Subcutaneous abdominal adipose tissue (tissue), 5 donors: ENCODE results near the gene KDELR3.

Experiments
- H3K27ac ChIP-seq: one replicate; pipeline ENCODE4 v1.7.0; 2013; ENCODE audit warnings: low read depth, mild to moderate bottlenecking, inconsistent platforms, low read length, moderate library complexity
- H3K27me3 ChIP-seq, 5 donors: one replicate each; pipeline ENCODE4 v1.7.0; 2013; ENCODE audit warnings: low read length in 5 of 5, inconsistent platforms in 1 of 5; ENCODE audit not compliant: control insufficient read depth in 5 of 5, insufficient read depth in 4 of 5
- H3K36me3 ChIP-seq, 5 donors: one replicate each; pipeline ENCODE4 v1.7.0; 2013; ENCODE audit warnings: low read length in 5 of 5; ENCODE audit not compliant: control insufficient read depth in 5 of 5, insufficient read depth in 5 of 5
- H3K4me1 ChIP-seq, 5 donors: one replicate each; pipeline ENCODE4 v1.7.0; 2013; ENCODE audit warnings: low read length in 5 of 5, mild to moderate bottlenecking in 3 of 5, moderate library complexity in 1 of 5; ENCODE audit not compliant: control insufficient read depth in 5 of 5, insufficient read depth in 5 of 5
- H3K4me3 ChIP-seq, 5 donors: one replicate each; pipeline ENCODE4 v1.7.0; 2013; ENCODE audit warnings: low read length in 5 of 5, low read depth in 1 of 5
- H3K9ac ChIP-seq, 5 donors: one replicate each; pipeline ENCODE4 v1.7.0; 2013; ENCODE audit warnings: low read length in 5 of 5, mild to moderate bottlenecking in 4 of 5, moderate library complexity in 3 of 5
- H3K9me3 ChIP-seq, 5 donors: one replicate each; pipeline ENCODE4 v1.7.0; 2013; ENCODE audit warnings: low read length in 5 of 5; ENCODE audit not compliant: control insufficient read depth in 5 of 5
- donor health status: healthy.
- donor health status: healthy.
- donor health status: healthy.
- donor health status: healthy.
- donor health status: healthy.

Gene KDELR3

DNA sequence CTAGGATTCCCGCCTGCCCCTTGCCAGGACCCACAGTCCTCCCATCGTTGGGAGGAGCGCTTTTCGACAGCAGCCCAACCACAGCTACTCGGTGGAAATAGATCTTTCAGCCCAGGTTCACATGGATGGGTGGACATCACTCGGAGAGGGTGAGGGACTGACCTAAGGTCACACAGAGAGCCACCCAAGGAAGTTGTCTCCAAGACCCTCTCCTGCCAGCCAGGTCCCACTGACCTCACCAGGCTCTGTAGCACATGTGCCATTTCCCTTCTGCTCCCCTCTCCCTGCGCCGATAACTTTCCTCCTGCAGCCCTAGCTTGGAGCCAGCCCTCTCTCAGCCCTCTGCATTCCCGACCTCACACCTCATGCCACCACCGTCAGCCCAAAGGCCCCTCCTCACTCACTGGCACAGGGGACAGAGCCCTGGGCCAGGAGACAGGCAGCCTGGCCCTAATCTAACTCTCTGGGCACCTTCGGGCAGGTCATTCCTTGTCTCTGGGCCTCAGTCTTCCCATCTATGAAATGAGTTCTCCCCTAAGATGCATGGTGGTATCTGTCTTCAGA is 17.6 kb upstream of the KDELR3 start:
- Histone ChIP-seq H3K27ac (no peak overlapping the region), H3K27me3 (peaks cover 12 to 61% (median 42%) of the 10 kb centered on the region in 5 donors), H3K9me3 (no peaks in the 10 kb centered on the region), H3K4me1 (peaks cover 0 to 13% (median 6%) of the 10 kb centered on the region in 5 donors), H3K9ac (no peak overlapping the region), H3K4me3 (no peak overlapping the region), H3K36me3 (no peaks in the 10 kb centered on the region)

DNA sequence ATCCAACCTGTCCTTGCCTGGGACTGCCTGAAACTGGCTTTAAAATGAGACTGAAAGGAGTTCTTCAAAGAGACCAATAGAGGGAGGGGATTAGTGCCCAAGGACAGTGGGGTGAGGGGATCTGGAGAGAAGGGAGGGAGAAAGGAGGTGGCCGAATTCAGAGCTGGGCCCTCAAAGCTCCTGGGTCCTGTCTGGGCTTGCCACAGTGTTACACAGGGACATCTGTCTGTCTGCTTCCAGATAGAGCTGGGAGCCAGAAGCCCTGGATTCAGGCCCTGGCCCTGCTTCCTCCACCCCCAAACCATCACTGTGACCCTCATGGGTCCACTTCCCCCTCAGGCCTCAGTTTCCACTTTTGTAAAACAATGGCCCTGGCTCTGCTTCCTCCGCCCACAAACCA is 16.5 kb upstream of the KDELR3 start:
- H3K27ac ChIP-seq = no peak overlapping the region
- H3K4me3 ChIP-seq = no peak overlapping the region
- no peaks in the 10 kb centered on the region for H3K36me3 ChIP-seq
- H3K27me3 ChIP-seq = peaks cover 14 to 55% (median 46%) of the 10 kb centered on the region in 5 donors
- H3K9ac ChIP-seq = no peak overlapping the region
- H3K4me1 ChIP-seq = peaks cover 0 to 18% (median 6%) of the 10 kb centered on the region in 5 donors
- no peaks in the 10 kb centered on the region for H3K9me3 ChIP-seq

DNA sequence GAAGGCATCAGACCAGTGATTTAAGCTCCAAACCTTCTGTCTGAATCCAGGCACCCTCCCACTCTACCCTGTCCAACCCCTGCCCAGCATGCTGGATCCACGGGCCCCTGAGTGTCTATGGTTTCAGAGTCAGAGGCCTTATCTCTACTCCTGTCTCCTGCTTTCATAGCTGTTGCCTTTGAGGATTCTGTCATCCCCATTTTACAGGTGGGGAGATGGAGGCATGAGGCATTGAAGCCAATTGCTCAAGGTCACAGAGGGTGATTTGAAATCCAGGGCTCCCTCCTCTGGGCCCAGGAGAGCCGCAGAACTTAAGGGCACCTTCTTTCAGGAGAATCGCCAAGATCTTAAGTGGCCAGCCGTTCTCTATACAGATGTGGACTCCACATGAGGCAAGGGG is 16.0 kb upstream of the KDELR3 start:
- Histone ChIP-seq H3K27me3 (peaks cover 19 to 59% (median 51%) of the 10 kb centered on the region in 5 donors), H3K27ac (no peak overlapping the region), H3K36me3 (no peaks in the 10 kb centered on the region), H3K4me3 (no peak overlapping the region), H3K9me3 (no peaks in the 10 kb centered on the region), H3K4me1 (peaks cover 0 to 18% (median 6%) of the 10 kb centered on the region in 5 donors), H3K9ac (no peak overlapping the region)

DNA sequence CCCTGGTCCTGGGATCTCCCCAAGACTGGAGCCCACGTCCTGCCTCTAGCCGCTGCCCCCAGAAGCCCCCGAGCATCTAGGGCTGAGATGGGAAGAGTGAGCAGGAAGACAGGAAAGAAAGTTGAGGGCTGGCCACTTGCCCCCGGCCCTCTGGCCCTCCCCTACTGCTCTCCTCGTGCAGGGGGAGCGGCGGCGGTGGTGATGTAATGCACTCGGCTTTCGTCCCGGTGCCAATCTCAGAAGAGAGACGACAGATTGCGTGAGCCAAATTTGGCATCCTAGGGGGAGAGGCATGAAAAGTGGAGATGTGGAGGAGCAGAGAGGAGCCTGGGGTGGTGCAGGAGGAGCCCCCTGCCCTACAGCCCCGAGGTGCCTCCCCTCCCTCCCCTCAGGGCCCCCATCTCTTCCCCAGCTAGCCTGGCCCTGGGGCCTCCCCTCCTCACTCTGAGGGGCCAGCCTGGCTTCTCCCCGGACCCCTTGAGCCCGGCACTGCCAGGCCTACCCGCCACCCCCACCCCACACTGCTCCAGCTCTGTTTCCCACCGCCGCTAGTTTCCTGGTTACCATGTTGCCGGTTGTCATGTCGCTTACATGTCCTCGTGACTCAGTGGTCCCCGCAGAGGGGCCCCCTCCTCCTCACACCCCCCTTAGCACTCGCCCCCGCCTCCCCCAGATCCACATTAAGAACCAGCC is 15.4 kb upstream of the KDELR3 start:
- Histone ChIP-seq H3K9me3 (no peaks in the 10 kb centered on the region), H3K27ac (no peak overlapping the region), H3K4me3 (no peak overlapping the region), H3K36me3 (no peaks in the 10 kb centered on the region), H3K4me1 (peaks cover 0 to 18% (median 6%) of the 10 kb centered on the region in 5 donors), H3K9ac (no peak overlapping the region), H3K27me3 (peaks cover 21 to 65% (median 50%) of the 10 kb centered on the region in 5 donors)

DNA sequence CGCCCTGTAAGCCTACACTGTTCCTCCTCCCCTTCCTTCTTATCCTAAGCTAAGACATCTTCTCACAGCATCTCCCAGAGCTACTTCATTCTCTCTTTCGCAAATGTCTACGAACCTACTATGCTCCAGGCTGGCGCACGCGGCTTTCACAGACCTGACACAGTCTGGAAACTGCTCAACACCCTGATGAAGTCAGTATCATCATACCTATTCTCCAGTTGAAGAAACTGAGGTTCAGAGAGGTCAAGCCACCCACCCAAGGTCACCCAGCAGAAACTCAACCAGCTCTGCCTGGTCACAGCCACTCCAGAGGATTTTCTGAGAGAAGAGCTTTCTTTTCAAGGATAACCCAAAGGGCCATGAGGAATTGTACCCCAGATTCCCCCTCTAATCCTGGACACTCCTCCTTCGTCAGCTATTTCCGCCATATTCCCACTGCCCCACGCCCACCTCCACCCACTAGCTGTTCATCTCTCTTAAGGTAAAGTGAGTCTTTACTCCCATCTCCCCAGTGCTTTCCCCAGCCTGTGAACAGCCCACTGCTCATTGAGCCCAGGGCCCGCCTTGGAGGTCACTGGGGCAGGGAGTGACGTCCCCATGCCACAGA is 14.7 kb upstream of the KDELR3 start:
- no peak overlapping the region for H3K27ac ChIP-seq
- no peak overlapping the region for H3K4me3 ChIP-seq
- no peaks in the 10 kb centered on the region for H3K36me3 ChIP-seq
- peaks cover 0 to 18% (median 6%) of the 10 kb centered on the region in 5 donors for H3K4me1 ChIP-seq
- peaks cover 25 to 67% (median 55%) of the 10 kb centered on the region in 5 donors for H3K27me3 ChIP-seq
- no peak overlapping the region for H3K9ac ChIP-seq
- H3K9me3 ChIP-seq = no peaks in the 10 kb centered on the region

DNA sequence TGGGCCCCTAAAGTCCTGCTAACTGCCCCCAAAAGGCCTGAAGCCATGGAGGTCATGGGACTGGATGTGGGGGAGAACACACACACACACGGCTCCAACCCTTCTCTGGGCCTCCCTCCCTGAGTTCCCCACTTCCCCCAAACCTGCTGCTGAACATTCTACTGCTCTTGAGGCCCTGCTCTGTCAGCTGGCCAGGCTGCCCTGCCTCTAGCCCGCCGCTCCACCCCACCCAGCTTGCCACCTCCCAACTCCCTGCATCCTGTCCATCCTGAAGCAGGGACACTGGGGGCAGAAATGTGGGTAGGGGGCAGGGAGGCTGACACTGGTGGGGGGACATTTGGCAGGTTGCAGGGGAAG is 13.9 kb upstream of the KDELR3 start:
- Histone ChIP-seq H3K9me3 (no peaks in the 10 kb centered on the region), H3K4me3 (no peak overlapping the region), H3K9ac (no peak overlapping the region), H3K4me1 (peaks cover 0 to 14% (median 6%) of the 10 kb centered on the region in 5 donors), H3K36me3 (no peaks in the 10 kb centered on the region), H3K27me3 (peaks cover 27 to 67% (median 56%) of the 10 kb centered on the region in 5 donors), H3K27ac (no peak overlapping the region)

DNA sequence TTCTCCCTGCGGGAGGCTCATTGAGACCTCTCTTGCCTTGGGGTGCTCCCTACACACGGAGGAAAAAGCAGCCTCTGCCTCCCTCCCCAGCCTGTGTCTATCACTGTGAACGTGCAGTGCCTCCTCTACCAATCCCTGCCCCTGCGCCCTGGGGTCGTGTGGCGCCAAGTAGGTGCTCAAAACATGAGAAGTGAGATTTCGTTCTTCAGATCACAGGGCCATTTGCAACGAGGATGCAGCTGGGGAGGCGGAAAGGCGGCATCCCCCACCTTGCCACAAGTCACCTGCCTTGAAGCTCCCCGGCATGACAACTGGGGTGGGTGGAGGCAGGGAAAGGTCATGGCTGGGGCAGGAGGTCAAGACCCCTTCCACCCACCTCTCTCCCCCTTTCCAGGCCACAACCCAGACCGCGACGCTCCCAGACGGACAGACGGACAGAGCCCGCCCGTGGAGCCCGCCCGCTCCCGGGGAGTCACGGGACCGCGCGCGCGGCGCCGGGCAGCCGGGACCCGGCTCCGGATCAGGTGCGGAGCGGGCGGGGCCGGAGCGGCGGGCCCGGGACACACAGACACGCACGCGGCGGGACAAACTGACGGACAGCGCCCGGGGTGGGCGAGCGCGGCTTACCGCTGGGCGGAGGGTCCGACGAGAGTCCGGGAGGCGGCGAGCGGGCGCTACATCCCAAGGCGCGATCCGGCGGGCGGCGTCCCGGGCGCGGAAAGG is 13.4 kb upstream of the KDELR3 start:
- H3K27ac ChIP-seq = no peak overlapping the region
- H3K36me3 ChIP-seq = no peaks in the 10 kb centered on the region
- peaks cover 0 to 13% (median 6%) of the 10 kb centered on the region in 5 donors for H3K4me1 ChIP-seq
- H3K9me3 ChIP-seq = no peaks in the 10 kb centered on the region
- no peak overlapping the region for H3K9ac ChIP-seq
- peak overlapping the region in 3 of 5 donors; percentile 39 to 50 (median 49) for H3K4me3 ChIP-seq
- H3K27me3 ChIP-seq = peaks cover 32 to 66% (median 55%) of the 10 kb centered on the region in 5 donors

DNA sequence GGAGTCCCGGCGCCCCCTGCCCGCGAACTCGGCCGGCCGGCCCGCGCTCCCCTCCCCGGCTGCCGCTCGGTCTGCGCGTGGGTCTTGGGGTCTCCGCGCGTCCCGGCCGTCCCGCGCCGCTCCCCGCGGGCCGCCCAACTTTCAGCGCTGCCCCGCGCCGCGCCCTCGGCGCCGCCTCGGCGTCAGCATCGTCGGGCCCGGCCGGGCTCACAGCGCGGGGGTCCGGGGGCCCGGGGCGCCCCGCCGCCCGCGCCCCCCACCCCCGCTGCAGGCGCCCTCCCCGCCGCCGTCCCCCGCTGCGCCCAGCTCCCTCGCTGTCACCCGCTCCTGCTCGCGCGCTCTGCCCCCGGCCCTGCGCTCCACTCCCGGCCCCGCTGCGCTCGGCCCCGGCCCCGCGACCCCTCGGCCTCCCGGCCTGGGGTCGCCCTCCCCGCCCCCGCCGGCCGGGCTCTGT is 12.8 kb upstream of the KDELR3 start, which contains the start of gene KCNJ4:
KCNJ4 (minus strand) TSS at position 124 of the 454 bp plus-strand sequence. CDS start 27,067 bp downstream, outside the sequence.
- peak within 1 kb of the TSS in 3 of 5 donors; percentile 39 to 50 (median 49) for H3K4me3 ChIP-seq
- H3K4me1 ChIP-seq = peaks cover 0 to 13% (median 6%) of the 10 kb centered on the region in 5 donors
- H3K27me3 ChIP-seq = peaks cover 33 to 62% (median 54%) of the 10 kb centered on the region in 5 donors
- H3K9me3 ChIP-seq = no peaks in the 10 kb centered on the region
- H3K9ac ChIP-seq = no peak within 1 kb of the TSS
- H3K36me3 ChIP-seq = no peaks in the 10 kb centered on the region
- H3K27ac ChIP-seq = no peak within 1 kb of the TSS

DNA sequence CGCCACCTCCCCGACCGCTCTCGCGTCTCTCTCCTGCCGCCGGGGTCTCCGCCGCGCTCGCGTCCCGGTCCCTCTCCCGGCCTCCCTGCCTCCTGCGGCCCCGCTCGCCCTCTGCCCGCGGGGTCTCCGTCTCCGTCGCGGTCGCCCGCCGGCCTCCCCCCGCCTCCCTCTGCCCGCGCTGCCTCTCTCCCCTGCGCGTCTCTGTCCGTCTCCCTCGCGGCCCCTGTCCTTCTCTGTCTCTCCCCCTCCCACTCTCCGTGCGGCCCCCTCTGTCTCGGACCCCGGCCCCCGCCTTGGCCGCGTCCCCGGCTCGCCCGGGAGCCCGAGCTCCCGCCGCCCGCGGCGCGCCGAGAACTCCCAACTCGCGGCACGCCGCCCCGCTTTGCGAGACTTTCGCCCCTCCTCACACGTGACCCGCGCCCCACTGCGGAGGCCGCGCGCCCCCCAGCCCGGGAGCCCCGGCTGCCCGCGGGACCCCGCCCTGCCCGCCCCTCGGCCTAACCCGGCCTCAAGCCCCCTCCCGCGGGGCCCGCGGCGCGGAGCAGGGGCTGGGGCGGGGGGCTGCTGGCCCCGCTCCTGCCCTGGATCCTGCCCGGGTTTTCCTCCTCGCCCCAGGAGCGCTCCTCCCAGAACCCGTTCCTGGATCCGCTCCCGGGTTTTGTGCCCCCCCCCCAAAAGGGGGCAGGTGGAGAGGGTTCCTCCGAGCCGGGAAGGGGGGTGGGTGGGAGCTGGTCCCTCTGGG is 12.2 kb upstream of the KDELR3 start:
- Histone ChIP-seq H3K9me3 (no peaks in the 10 kb centered on the region), H3K4me1 (peaks cover 0 to 13% (median 6%) of the 10 kb centered on the region in 5 donors), H3K36me3 (no peaks in the 10 kb centered on the region), H3K4me3 (peak overlapping the region in 2 of 5 donors; percentile 23 to 26), H3K27me3 (peaks cover 33 to 62% (median 56%) of the 10 kb centered on the region in 5 donors), H3K9ac (no peak overlapping the region), H3K27ac (no peak overlapping the region)
